SKM-1 (cell line): ENCODE measurements around the gene DNAH5.
"Not testable (repeated sequence)": the region's sequence is repeated elsewhere in the genome, so short reads cannot be mapped to it uniquely, and the experiment has no call there.

Experiments used
- DNase-seq: peaks from one replicate; lab custom pipeline; 2025; ENCODE audit not compliant: unreplicated experiment; lab: John Stamatoyannopoulos, UW

Gene DNAH5

GRCh38 chr5:13859270-13860065 lies 85.0 kb downstream of the DNAH5 start:
- no peak for DNase-seq

GRCh38 chr5:13843175-13843846 lies 101.2 kb downstream of the DNAH5 start:
- DNase-seq, result no peak

- no peak for DNase-seq
Measured at GRCh38 chr5:13833440-13833839, 111.0 kb downstream of the DNAH5 start.

GRCh38 chr5:13831351-13831750 lies 113.1 kb downstream of the DNAH5 start:
- no peak for DNase-seq

GRCh38 chr5:13830536-13830935 lies 114.0 kb downstream of the DNAH5 start:
- DNase-seq, result no peak

- no peak for DNase-seq
Measured at GRCh38 chr5:13821366-13821765, 123.1 kb downstream of the DNAH5 start.

- DNase-seq, result no peak
Measured at GRCh38 chr5:13816126-13816525, 128.4 kb downstream of the DNAH5 start.

GRCh38 chr5:13814301-13814700 lies 130.2 kb downstream of the DNAH5 start:
- DNase-seq, result no peak

GRCh38 chr5:13809921-13810320 lies 134.6 kb downstream of the DNAH5 start:
- no peak for DNase-seq

- no peak for DNase-seq
Measured at GRCh38 chr5:13804336-13804735, 140.2 kb downstream of the DNAH5 start.

- DNase-seq, result not testable (repeated sequence)
Measured at GRCh38 chr5:13798569-13798968, 145.9 kb downstream of the DNAH5 start.

GRCh38 chr5:13785781-13786415 lies 158.6 kb downstream of the DNAH5 start:
- DNase-seq, result no peak

- no peak for DNase-seq
Measured at GRCh38 chr5:13783726-13784125, 160.8 kb downstream of the DNAH5 start.

- DNase-seq, result no peak
Measured at GRCh38 chr5:13780081-13780480, 164.4 kb downstream of the DNAH5 start.

GRCh38 chr5:13773649-13774048 lies 170.8 kb downstream of the DNAH5 start:
- no peak for DNase-seq

GRCh38 chr5:13771011-13771571 lies 173.4 kb downstream of the DNAH5 start:
- DNase-seq, result no peak

GRCh38 chr5:13766236-13766635 lies 178.3 kb downstream of the DNAH5 start:
- no peak for DNase-seq

GRCh38 chr5:13763719-13764118 lies 180.8 kb downstream of the DNAH5 start:
- no peak for DNase-seq

GRCh38 chr5:13749766-13750165 lies 194.7 kb downstream of the DNAH5 start:
- DNase-seq, result no peak

- no peak for DNase-seq
Measured at GRCh38 chr5:13746026-13746425, 198.5 kb downstream of the DNAH5 start.

GRCh38 chr5:13745508-13745907 lies 199.0 kb downstream of the DNAH5 start:
- DNase-seq, result no peak

GRCh38 chr5:13740471-13740870 lies 204.0 kb downstream of the DNAH5 start:
- no peak for DNase-seq
